ENCODE measurements around the gene IRX4. TPM values are rescaled to one million over a fixed set of nuclear protein-coding genes. Genes with fewer than 3 reads are reported as not detected.

The IRX4 gene
- total RNA-seq, 2 donors from 2014 or later, result 0.22 TPM; not detected in 1

- Histone ChIP-seq H3K27me3 (ENCODE audit: control insufficient read depth, insufficient read depth, low read length, poor library complexity, severe bottlenecking) (peaks cover 10% of the 10 kb centered on the region), H3K27ac (ENCODE audit: low read depth, low read length) (no peak overlapping the region), H3K9me3 (ENCODE audit: control insufficient read depth, low read length) (no peaks in the 10 kb centered on the region), H3K4me3 (ENCODE audit: low read length) (no peak overlapping the region), H3K4me1 (ENCODE audit: control insufficient read depth, insufficient read depth, low read length) (no peaks in the 10 kb centered on the region), H3K36me3 (ENCODE audit: control insufficient read depth, insufficient read depth, low read length) (no peaks in the 10 kb centered on the region), H3K9ac (ENCODE audit: extremely low read depth, low read length, poor library complexity, severe bottlenecking) (no peak overlapping the region)
- no peak for DNase-seq
- Mint-ChIP-seq H3K4me1 (peaks cover 2% of the 10 kb centered on the region), H3K9me3 (no peaks in the 10 kb centered on the region), H3K36me3 (ENCODE audit: low read depth) (no peaks in the 10 kb centered on the region), H3K27me3 (ENCODE audit: insufficient read depth) (peaks cover 24% of the 10 kb centered on the region), H3K4me3 (no peak overlapping the region), H3K27ac (no peak overlapping the region)
- TF ChIP-seq CTCF (conservative IDR thresholded peaks at IDR 0.05), result no peak
- WGBS, 2 experiments (ENCODE audit: insufficient coverage in 1 of 2, insufficient read length in 1 of 2), result 95% methylated on average over 6 to 16 of the region's 16 CpGs
Observed at GRCh38 chr5:1858436-1858835, 24.3 kb downstream of the IRX4 start.

- TF ChIP-seq CTCF (conservative IDR thresholded peaks at IDR 0.05), result no peak
- no peak overlapping the region for H3K4me3 ChIP-seq (ENCODE audit: low read length)
- Mint-ChIP-seq H3K36me3 (ENCODE audit: low read depth) (no peaks in the 10 kb centered on the region), H3K9me3 (no peaks in the 10 kb centered on the region), H3K4me3 (no peak overlapping the region), H3K27me3 (ENCODE audit: insufficient read depth) (peaks cover 27% of the 10 kb centered on the region), H3K4me1 (peaks cover 2% of the 10 kb centered on the region), H3K27ac (no peak overlapping the region)
- no peaks in the 10 kb centered on the region for H3K36me3 ChIP-seq (ENCODE audit: control insufficient read depth, insufficient read depth, low read length)
- peaks cover 20% of the 10 kb centered on the region for H3K27me3 ChIP-seq (ENCODE audit: control insufficient read depth, insufficient read depth, low read length, poor library complexity, severe bottlenecking)
- DNase-seq, result no peak
- WGBS, 2 experiments (ENCODE audit: insufficient coverage in 1 of 2, insufficient read length in 1 of 2), result 96 to 97% methylated on average over 26 to 32 of the region's 32 CpGs
- no peak overlapping the region for H3K9ac ChIP-seq (ENCODE audit: extremely low read depth, low read length, poor library complexity, severe bottlenecking)
- no peaks in the 10 kb centered on the region for H3K4me1 ChIP-seq (ENCODE audit: control insufficient read depth, insufficient read depth, low read length)
- H3K9me3 ChIP-seq (ENCODE audit: control insufficient read depth, low read length), result no peaks in the 10 kb centered on the region
- H3K27ac ChIP-seq (ENCODE audit: low read depth, low read length), result no peak overlapping the region
Observed at GRCh38 chr5:1857256-1857600, 25.5 kb downstream of the IRX4 start.

GRCh38 chr5:1856596-1857255 lies 26.0 kb downstream of the IRX4 start:
- Histone ChIP-seq H3K27me3 (ENCODE audit: control insufficient read depth, insufficient read depth, low read length, poor library complexity, severe bottlenecking) (peaks cover 23% of the 10 kb centered on the region), H3K27ac (ENCODE audit: low read depth, low read length) (no peak overlapping the region), H3K4me3 (ENCODE audit: low read length) (no peak overlapping the region), H3K9ac (ENCODE audit: extremely low read depth, low read length, poor library complexity, severe bottlenecking) (no peak overlapping the region), H3K9me3 (ENCODE audit: control insufficient read depth, low read length) (no peaks in the 10 kb centered on the region), H3K36me3 (ENCODE audit: control insufficient read depth, insufficient read depth, low read length) (no peaks in the 10 kb centered on the region), H3K4me1 (ENCODE audit: control insufficient read depth, insufficient read depth, low read length) (no peaks in the 10 kb centered on the region)
- Mint-ChIP-seq H3K4me3 (no peak overlapping the region), H3K36me3 (ENCODE audit: low read depth) (no peaks in the 10 kb centered on the region), H3K9me3 (no peaks in the 10 kb centered on the region), H3K27ac (no peak overlapping the region), H3K27me3 (ENCODE audit: insufficient read depth) (peaks cover 29% of the 10 kb centered on the region), H3K4me1 (peaks cover 2% of the 10 kb centered on the region)
- WGBS, 2 experiments (ENCODE audit: insufficient coverage in 1 of 2, insufficient read length in 1 of 2), result 93% methylated on average over 16 to 49 of the region's 49 CpGs
- TF ChIP-seq CTCF (conservative IDR thresholded peaks at IDR 0.05), result no peak
- DNase-seq, result no peak

All from endodermal cell (in vitro differentiated cells).